ENCODE results near the gene ZNF768. TPM values are rescaled to one million over a fixed set of nuclear protein-coding genes. Genes with fewer than 3 reads are reported as not detected.

Gene ZNF768
- total and polyA plus RNA-seq, 2 donors: 10.5 to 20.4 TPM

- H3K9me3 ChIP-seq (ENCODE audit: control insufficient read depth in 2 of 2, insufficient read depth in 1 of 2, low read length in 1 of 2): no peaks in the 10 kb centered on the region
- no peak for DNase-seq (ENCODE audit: low read depth in 6 of 9, low spot score in 9 of 9)
- H3K27me3 ChIP-seq (ENCODE audit: control insufficient read depth in 2 of 2, insufficient read depth in 1 of 2, low read length in 1 of 2): no peaks in the 10 kb centered on the region
- H3K36me3 ChIP-seq (ENCODE audit: control insufficient read depth in 2 of 2, insufficient read depth in 2 of 2, low read length in 1 of 2): peaks cover 85 to 88% of the 10 kb centered on the region in 2 donors
- H3K27ac ChIP-seq (ENCODE audit: low read depth in 1 of 2, low read length in 1 of 2): no peak overlapping the region
- H3K4me1 ChIP-seq (ENCODE audit: control insufficient read depth in 2 of 2, insufficient read depth in 2 of 2, low read length in 2 of 2): no peaks in the 10 kb centered on the region
- 96% methylated on average over 4 of the region's 4 CpGs for WGBS
- H3K4me3 ChIP-seq (ENCODE audit: low read length in 2 of 2): no peak overlapping the region
These were observed 17.1 kb downstream of the ZNF768 start for GRCh38 chr16:30509081-30509765.

GRCh38 chr16:30503403-30504296 lies 22.7 kb downstream of the ZNF768 start:
- no peaks in the 10 kb centered on the region for H3K9me3 ChIP-seq (ENCODE audit: control insufficient read depth in 2 of 2, insufficient read depth in 1 of 2, low read length in 1 of 2)
- no peak overlapping the region for H3K4me3 ChIP-seq (ENCODE audit: low read length in 2 of 2)
- peaks cover 78 to 82% of the 10 kb centered on the region in 2 donors for H3K36me3 ChIP-seq (ENCODE audit: control insufficient read depth in 2 of 2, insufficient read depth in 2 of 2, low read length in 1 of 2)
- no peaks in the 10 kb centered on the region for H3K27me3 ChIP-seq (ENCODE audit: control insufficient read depth in 2 of 2, insufficient read depth in 1 of 2, low read length in 1 of 2)
- H3K4me1 ChIP-seq (ENCODE audit: control insufficient read depth in 2 of 2, insufficient read depth in 2 of 2, low read length in 2 of 2): no peaks in the 10 kb centered on the region
- WGBS: 97% methylated on average over 6 of the region's 6 CpGs
- H3K27ac ChIP-seq (ENCODE audit: low read depth in 1 of 2, low read length in 1 of 2): no peak overlapping the region
- no peak for DNase-seq (ENCODE audit: low read depth in 6 of 9, low spot score in 9 of 9)

- H3K36me3 ChIP-seq (ENCODE audit: control insufficient read depth in 2 of 2, insufficient read depth in 2 of 2, low read length in 1 of 2): peaks cover 85 to 90% of the 10 kb centered on the region in 2 donors
- WGBS: 95% methylated on average over 8 of the region's 8 CpGs
These were observed 27.1 kb downstream of the ZNF768 start for GRCh38 chr16:30499284-30499683.

GRCh38 chr16:30494709-30495108 lies 31.7 kb downstream of the ZNF768 start:
- Histone ChIP-seq H3K4me1 (ENCODE audit: control insufficient read depth in 2 of 2, insufficient read depth in 2 of 2, low read length in 2 of 2) (no peaks in the 10 kb centered on the region), H3K27me3 (ENCODE audit: control insufficient read depth in 2 of 2, insufficient read depth in 1 of 2, low read length in 1 of 2) (no peaks in the 10 kb centered on the region), H3K4me3 (ENCODE audit: low read length in 2 of 2) (no peak overlapping the region), H3K36me3 (ENCODE audit: control insufficient read depth in 2 of 2, insufficient read depth in 2 of 2, low read length in 1 of 2) (peaks cover 75 to 94% of the 10 kb centered on the region in 2 donors), H3K9me3 (ENCODE audit: control insufficient read depth in 2 of 2, insufficient read depth in 1 of 2, low read length in 1 of 2) (no peaks in the 10 kb centered on the region), H3K27ac (ENCODE audit: low read depth in 1 of 2, low read length in 1 of 2) (no peak overlapping the region)
- WGBS: 94% methylated on average over 12 of the region's 12 CpGs
- no peak for DNase-seq (ENCODE audit: low read depth in 6 of 9, low spot score in 9 of 9)

More at GRCh38 chr16:30499284-30499683, 27.1 kb downstream of the ZNF768 start:
- H3K9me3 ChIP-seq (ENCODE audit: control insufficient read depth in 2 of 2, insufficient read depth in 1 of 2, low read length in 1 of 2): no peaks in the 10 kb centered on the region
- no peak for DNase-seq (ENCODE audit: low read depth in 6 of 9, low spot score in 9 of 9)
- H3K4me1 ChIP-seq (ENCODE audit: control insufficient read depth in 2 of 2, insufficient read depth in 2 of 2, low read length in 2 of 2): no peaks in the 10 kb centered on the region
- no peak overlapping the region for H3K27ac ChIP-seq (ENCODE audit: low read depth in 1 of 2, low read length in 1 of 2)
- no peaks in the 10 kb centered on the region for H3K27me3 ChIP-seq (ENCODE audit: control insufficient read depth in 2 of 2, insufficient read depth in 1 of 2, low read length in 1 of 2)
- no peak overlapping the region for H3K4me3 ChIP-seq (ENCODE audit: low read length in 2 of 2)

GRCh38 chr16:30493941-30494488 lies 32.4 kb downstream of the ZNF768 start:
- peaks cover 75 to 95% of the 10 kb centered on the region in 2 donors for H3K36me3 ChIP-seq (ENCODE audit: control insufficient read depth in 2 of 2, insufficient read depth in 2 of 2, low read length in 1 of 2)
- 96% methylated on average over 11 of the region's 11 CpGs for WGBS

GRCh38 chr16:30491744-30492308 lies 34.5 kb downstream of the ZNF768 start:
- DNase-seq (ENCODE audit: low read depth in 6 of 9, low spot score in 9 of 9): no peak
- no peaks in the 10 kb centered on the region for H3K9me3 ChIP-seq (ENCODE audit: control insufficient read depth in 2 of 2, insufficient read depth in 1 of 2, low read length in 1 of 2)
- WGBS: 82% methylated on average over 6 of the region's 6 CpGs
- H3K4me3 ChIP-seq (ENCODE audit: low read length in 2 of 2): no peak overlapping the region
- H3K27me3 ChIP-seq (ENCODE audit: control insufficient read depth in 2 of 2, insufficient read depth in 1 of 2, low read length in 1 of 2): no peaks in the 10 kb centered on the region
- H3K36me3 ChIP-seq (ENCODE audit: control insufficient read depth in 2 of 2, insufficient read depth in 2 of 2, low read length in 1 of 2): peaks cover 75 to 97% of the 10 kb centered on the region in 2 donors
- no peaks in the 10 kb centered on the region for H3K4me1 ChIP-seq (ENCODE audit: control insufficient read depth in 2 of 2, insufficient read depth in 2 of 2, low read length in 2 of 2)
- no peak overlapping the region for H3K27ac ChIP-seq (ENCODE audit: low read depth in 1 of 2, low read length in 1 of 2)

More at GRCh38 chr16:30493941-30494488, 32.4 kb downstream of the ZNF768 start:
- H3K27ac ChIP-seq (ENCODE audit: low read depth in 1 of 2, low read length in 1 of 2): no peak overlapping the region
- H3K27me3 ChIP-seq (ENCODE audit: control insufficient read depth in 2 of 2, insufficient read depth in 1 of 2, low read length in 1 of 2): no peaks in the 10 kb centered on the region
- DNase-seq (ENCODE audit: low read depth in 6 of 9, low spot score in 9 of 9): no peak
- no peaks in the 10 kb centered on the region for H3K4me1 ChIP-seq (ENCODE audit: control insufficient read depth in 2 of 2, insufficient read depth in 2 of 2, low read length in 2 of 2)
- H3K9me3 ChIP-seq (ENCODE audit: control insufficient read depth in 2 of 2, insufficient read depth in 1 of 2, low read length in 1 of 2): no peaks in the 10 kb centered on the region
- H3K4me3 ChIP-seq (ENCODE audit: low read length in 2 of 2): no peak overlapping the region

GRCh38 chr16:30491229-30491628 lies 35.1 kb downstream of the ZNF768 start:
- Histone ChIP-seq H3K27ac (ENCODE audit: low read depth in 1 of 2, low read length in 1 of 2) (no peak overlapping the region), H3K4me3 (ENCODE audit: low read length in 2 of 2) (no peak overlapping the region), H3K4me1 (ENCODE audit: control insufficient read depth in 2 of 2, insufficient read depth in 2 of 2, low read length in 2 of 2) (no peaks in the 10 kb centered on the region), H3K9me3 (ENCODE audit: control insufficient read depth in 2 of 2, insufficient read depth in 1 of 2, low read length in 1 of 2) (no peaks in the 10 kb centered on the region), H3K36me3 (ENCODE audit: control insufficient read depth in 2 of 2, insufficient read depth in 2 of 2, low read length in 1 of 2) (peaks cover 75 to 97% of the 10 kb centered on the region in 2 donors), H3K27me3 (ENCODE audit: control insufficient read depth in 2 of 2, insufficient read depth in 1 of 2, low read length in 1 of 2) (no peaks in the 10 kb centered on the region)
- DNase-seq (ENCODE audit: low read depth in 6 of 9, low spot score in 9 of 9): no peak
- WGBS: 94% methylated on average over 4 of the region's 4 CpGs

- Histone ChIP-seq H3K9me3 (ENCODE audit: control insufficient read depth in 2 of 2, insufficient read depth in 1 of 2, low read length in 1 of 2) (no peaks in the 10 kb centered on the region), H3K36me3 (ENCODE audit: control insufficient read depth in 2 of 2, insufficient read depth in 2 of 2, low read length in 1 of 2) (peaks cover 75 to 97% of the 10 kb centered on the region in 2 donors), H3K4me3 (ENCODE audit: low read length in 2 of 2) (no peak overlapping the region), H3K27me3 (ENCODE audit: control insufficient read depth in 2 of 2, insufficient read depth in 1 of 2, low read length in 1 of 2) (no peaks in the 10 kb centered on the region), H3K4me1 (ENCODE audit: control insufficient read depth in 2 of 2, insufficient read depth in 2 of 2, low read length in 2 of 2) (no peaks in the 10 kb centered on the region), H3K27ac (ENCODE audit: low read depth in 1 of 2, low read length in 1 of 2) (no peak overlapping the region)
- DNase-seq (ENCODE audit: low read depth in 6 of 9, low spot score in 9 of 9): no peak
- WGBS: 95% methylated on average over 6 of the region's 6 CpGs
These were observed 36.2 kb downstream of the ZNF768 start for GRCh38 chr16:30490210-30490609.
